Neural cell (in vitro differentiated cells): ENCODE measurements around the gene MTX3.
A peak's percentile ranks its signal among the peaks of the same experiment; 100 is the strongest.

Experiments used
- CTCF ChIP-seq: fragments of 450-650 bp; IDR thresholded peaks from 2 replicates; pipeline ENCODE4 v1.5.1; 2014; ENCODE audit warnings: antibody characterized with exemption, mild to moderate bottlenecking, moderate library complexity; ENCODE audit not compliant: poor library complexity, severe bottlenecking
- EP300 ChIP-seq: fragments of 450-650 bp; conservative IDR thresholded peaks from 2 replicates; pipeline ENCODE4 v1.6.1; 2014; ENCODE audit warnings: antibody characterized with exemption, mild to moderate bottlenecking, moderate library complexity; ENCODE audit not compliant: poor library complexity, severe bottlenecking
- EZH2 ChIP-seq: fragments of 200-600, 300-800 bp; shearing (Covaris generic), sonication (generic); IDR thresholded peaks from 2 replicates; pipeline ENCODE4 v1.6.1; 2014; ENCODE audit warnings: antibody characterized with exemption, low read length, borderline replicate concordance, mild to moderate bottlenecking; ENCODE audit not compliant: insufficient read depth, poor library complexity, severe bottlenecking
- POLR2AphosphoS5 ChIP-seq: IDR thresholded peaks from 2 replicates; pipeline ENCODE4 v1.6.1; 2012
- SMC3 ChIP-seq: fragments of 450-650 bp; conservative IDR thresholded peaks from 2 replicates; pipeline ENCODE4 v1.6.1; 2014; ENCODE audit warnings: antibody characterized with exemption, mild to moderate bottlenecking, moderate library complexity; ENCODE audit not compliant: poor library complexity

- TF ChIP-seq EZH2, result no peak
- no peak for TF ChIP-seq CTCF
- TF ChIP-seq EP300, result peak; percentile 39
- no peak for TF ChIP-seq SMC3
- TF ChIP-seq POLR2AphosphoS5, result peak; percentile 92
Measured at GRCh38 chr5:79990598-79991507, at the start of gene MTX3.
